GM18867 (cell line): ENCODE measurements around the gene KCNK5.

Experiments used
- ATAC-seq: cut with Tn5 transposase; IDR thresholded peaks from one replicate; pipeline ENCODE4 v1.9.1; 2021; ENCODE audit warnings: mild to moderate bottlenecking, moderate library complexity; ENCODE audit not compliant: unreplicated experiment

The KCNK5 gene

GRCh38 chr6:39217177-39217864 is 12.0 kb downstream of the KCNK5 start:
- no peak for ATAC-seq

DNA sequence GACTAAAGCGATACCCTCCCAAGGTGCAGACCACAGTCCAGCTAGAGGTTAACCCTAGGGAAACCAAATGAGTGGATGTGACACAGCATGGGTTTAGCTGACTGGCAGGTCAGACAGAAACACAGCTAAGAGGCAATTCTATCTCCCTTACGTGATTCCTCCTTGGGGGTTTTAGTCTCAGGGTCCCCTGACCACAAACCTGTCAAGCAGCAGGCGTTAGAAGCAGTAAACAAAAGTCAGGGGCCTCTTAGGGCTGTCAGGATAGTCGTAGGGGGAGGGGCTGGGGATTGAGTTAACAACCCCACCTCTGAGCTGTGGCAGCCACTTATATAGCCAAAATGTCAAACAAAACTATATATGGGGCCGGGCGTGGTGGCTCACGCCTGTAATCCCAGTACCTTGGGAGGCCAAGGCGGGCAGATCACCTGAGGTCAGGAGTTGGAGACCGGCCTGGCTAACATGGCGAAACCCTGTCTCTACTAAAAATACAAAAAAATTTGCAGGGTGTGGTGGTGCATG is 13.6 kb downstream of the KCNK5 start:
- no peak for ATAC-seq

DNA sequence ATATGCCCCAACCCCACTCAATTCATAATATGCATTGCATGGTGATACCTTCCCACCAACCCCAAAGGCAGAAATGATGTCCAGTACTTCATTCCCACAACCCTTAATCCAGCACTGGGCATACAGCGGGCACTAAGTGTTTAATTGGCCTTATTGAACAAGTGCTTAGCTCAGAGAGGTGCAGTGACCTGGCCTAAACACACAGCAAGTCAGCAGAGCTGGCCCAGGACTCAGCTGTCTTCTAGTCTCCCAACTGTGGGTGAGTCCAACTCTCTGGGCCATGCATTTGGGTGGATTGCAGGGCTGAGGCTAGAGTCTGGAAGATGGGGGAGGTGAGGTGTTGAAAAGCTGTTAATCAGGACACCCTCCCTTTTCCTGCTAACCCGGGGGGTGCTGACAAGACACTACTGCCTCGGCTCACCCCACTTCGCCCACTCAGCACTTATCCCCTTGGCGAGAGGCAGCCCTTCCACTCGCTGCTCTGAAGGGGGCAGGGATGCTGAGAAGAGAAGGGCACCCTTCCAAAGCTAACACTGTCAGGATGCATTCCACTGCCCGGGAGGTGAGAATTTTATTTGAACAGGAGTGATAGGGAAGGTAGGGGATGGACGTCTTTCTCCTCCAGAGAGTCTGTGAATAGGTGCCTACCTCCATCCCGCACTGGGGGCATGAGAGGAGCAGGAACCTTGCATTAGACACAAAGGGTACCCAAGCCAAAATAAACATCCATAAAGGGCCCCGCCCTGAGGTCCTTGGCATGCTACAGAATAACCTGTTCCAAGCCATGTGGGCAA is 14.2 kb downstream of the KCNK5 start:
- ATAC-seq, result no peak

DNA sequence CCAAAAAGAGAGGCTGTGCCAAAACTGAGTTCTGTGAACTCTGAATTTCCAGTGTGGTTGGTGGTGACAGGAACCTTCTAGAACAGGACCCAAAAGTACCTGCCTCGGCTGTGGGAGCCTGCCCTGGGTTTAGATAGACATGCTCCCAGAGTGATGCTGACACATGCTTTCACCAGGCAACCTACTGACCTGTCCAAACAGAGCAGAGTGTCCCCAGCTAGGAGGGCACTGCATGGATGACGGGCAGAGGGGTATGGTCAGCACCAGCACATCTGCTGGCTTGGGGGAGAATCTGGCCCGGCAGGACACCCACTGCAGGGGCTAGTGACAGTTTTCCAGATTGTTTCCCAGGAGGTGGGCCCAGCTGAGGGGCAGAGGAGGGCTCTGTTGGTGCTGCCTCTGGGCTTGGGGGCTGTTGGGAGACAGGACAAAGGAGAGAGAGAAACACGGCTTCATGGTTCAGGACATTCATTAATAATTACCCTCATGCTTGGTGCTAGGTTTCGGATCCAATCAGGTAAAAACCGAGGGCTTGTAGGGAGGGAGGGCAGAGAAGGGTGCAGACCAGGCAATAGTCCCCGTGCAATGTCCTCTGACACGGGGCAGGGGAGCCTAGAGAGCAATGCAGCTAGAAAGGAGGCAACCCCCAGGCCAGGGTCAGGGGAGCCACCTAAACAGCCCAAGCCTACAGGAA is 15.0 kb downstream of the KCNK5 start:
- ATAC-seq, result no peak

GRCh38 chr6:39213195-39213920 is 15.9 kb downstream of the KCNK5 start:
- ATAC-seq, result no peak

DNA sequence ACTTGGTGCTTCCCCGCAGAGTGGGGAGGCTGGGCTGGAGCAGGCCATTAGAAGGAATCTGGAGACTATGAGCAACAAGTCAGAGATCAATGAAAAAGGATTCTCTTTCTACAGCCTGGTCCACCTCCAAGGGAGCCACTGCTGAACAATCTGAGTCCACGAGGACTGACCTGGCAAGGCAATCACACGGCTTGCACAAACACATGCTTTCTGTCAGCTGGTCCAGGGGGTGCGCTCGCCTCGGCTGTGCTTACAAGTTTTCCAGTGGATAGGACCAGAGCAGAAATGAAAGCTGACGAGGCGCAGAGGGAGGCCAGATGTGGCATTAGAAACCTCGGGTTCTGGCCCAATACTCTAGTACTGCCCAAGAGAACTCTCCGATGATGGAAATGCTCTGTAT is 18.1 kb downstream of the KCNK5 start:
- ATAC-seq, result no peak

GRCh38 chr6:39210450-39210849 is 18.8 kb downstream of the KCNK5 start:
- ATAC-seq, result no peak

DNA sequence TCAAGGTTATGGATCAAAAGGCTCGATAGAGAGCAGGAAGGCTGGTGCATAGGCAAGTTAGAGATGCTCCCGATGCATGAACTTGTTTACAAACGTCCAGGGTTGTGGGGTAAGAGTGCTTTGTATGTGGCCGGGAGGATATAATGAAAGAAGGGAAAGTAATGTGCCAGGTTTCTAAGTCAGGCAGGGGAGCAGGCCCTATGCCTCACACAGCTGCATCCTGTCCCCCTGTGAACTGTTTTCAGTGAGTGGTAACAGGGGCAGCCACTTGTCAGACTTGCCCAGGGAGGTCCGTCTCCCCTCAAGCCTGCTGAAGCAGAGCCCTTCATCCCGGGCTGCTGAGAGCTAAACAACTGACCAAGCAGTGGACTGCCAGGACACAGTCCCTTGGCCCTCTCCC is 19.4 kb downstream of the KCNK5 start:
- no peak for ATAC-seq

GRCh38 chr6:39209360-39209811 is 19.9 kb downstream of the KCNK5 start:
- no peak for ATAC-seq

DNA sequence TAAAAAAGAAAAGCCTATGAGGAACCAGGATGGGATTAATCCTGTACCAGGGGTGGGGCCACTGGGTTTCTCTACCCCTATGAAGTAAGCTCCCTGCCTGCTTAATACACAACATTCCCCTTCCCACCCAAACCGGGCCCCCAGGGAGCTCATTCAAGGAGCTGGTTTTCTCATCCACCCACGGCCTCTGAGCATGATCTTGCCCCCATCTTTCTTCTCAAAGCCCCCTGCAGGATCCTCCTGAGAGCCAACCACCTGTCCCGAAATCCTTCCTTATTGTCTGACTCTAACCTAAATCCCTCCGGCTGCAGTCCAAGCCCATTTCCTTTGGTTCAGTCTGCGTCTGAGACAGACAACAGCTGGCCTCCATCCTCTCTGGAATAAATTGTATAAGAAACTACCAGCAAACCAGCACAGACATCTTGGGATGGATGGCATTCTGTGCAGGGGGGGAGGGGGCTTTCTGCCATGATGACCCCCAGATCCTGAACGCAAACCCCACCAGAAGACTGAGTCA is 21.0 kb downstream of the KCNK5 start:
- no peak for ATAC-seq

GRCh38 chr6:39207416-39208222 is 21.7 kb downstream of the KCNK5 start:
- no peak for ATAC-seq

- ATAC-seq, result no peak
These were observed 23.0 kb downstream of the KCNK5 start for GRCh38 chr6:39206250-39206721.

- ATAC-seq, result no peak
These were observed 24.5 kb downstream of the KCNK5 start for GRCh38 chr6:39204646-39205244.

DNA sequence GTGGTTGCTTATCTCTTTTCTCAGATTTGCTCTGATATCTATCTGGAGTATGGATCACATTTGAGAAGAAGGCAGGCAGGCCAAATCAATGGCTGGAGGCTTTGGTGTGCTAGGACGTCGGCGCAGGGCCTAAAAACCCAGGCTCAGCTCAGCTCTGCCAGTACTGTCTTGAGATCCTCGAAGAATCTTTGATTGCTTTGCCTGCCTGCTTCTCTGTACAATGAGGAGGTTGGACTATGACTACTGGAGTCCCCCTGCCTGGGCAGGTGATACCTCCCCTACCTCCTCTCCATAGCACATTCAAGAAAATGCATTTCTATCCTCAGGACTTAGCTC is 25.1 kb downstream of the KCNK5 start:
- ATAC-seq, result no peak

DNA sequence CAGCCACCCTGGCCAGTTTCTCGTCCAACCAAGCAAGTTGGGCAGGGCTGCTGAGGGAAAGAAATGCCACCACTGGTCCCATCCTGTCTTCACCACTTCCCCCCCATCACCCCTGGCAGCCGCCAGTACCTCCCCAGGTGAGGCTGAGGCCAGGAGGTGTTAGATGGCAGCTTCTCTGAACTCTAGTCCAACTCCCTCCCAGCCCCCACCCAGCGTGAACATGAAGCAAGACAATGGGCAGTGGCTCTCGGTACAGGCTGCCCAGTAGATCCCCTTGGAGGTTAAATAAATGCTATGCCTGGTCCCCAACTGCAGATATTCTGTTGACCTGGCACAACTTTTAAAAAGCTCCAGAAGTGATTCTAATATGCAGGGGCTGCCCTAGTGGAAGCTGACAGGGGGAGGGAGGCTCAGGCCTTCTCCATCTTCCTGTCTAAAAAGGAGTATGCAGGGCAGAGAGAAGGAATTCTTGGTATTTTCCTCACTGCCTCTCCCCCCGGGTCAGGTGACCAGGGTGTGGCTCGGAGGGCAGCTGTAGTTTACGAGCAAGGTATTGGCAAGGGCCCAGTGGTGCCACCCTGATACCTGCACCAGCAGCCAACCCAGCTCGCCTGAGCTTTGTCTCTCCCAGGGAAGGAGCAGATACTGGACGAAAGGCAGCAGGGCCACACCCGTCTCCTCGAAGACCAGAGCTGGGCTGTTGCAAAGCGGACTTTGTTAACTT is 25.7 kb downstream of the KCNK5 start:
- no peak for ATAC-seq

DNA sequence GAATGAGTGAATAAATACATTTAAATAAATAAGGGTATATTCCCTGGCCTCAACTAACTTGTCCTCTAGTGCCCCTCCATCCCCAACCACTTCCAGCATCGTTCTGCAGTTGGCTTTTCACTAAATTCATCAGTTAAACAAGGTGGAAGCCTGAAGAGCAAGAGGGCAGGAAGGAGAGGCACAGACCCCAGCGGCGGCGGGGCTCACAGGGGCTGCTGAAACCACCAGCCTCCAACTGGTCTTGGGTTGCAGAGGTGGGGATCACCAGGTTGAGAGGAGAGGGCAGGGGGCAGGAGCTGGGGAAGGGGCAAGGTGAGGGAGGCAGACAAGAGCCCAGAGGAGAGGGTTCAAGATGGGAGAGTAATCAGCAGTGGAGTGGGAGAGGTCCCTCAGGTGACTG is 27.1 kb downstream of the KCNK5 start:
- no peak for ATAC-seq

DNA sequence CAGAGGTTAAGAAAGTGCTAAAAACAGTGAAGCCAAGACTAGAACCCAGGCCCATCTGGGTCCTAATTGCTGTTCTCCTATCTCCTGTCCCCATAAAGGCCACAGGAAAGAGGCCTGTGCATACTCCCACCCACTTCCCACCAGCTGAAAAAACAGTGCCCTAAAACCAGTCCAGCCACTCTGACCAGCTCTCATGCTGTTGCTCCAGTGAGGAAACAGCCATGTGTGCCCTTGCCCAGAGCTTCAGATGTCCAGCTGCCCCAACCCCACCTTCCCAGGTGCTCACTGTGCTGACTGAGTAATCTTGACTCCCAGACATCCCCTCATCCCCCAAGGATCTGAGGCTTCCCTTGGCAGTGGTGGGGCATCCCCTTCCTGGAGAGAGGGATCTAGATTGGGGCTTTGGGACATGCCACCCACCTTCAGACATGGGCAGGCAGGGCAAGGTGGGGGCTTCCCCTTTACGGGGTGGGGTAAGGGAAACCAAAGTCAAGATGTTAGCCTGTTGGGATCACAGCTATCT is 28.7 kb downstream of the KCNK5 start:
- ATAC-seq, result no peak

DNA sequence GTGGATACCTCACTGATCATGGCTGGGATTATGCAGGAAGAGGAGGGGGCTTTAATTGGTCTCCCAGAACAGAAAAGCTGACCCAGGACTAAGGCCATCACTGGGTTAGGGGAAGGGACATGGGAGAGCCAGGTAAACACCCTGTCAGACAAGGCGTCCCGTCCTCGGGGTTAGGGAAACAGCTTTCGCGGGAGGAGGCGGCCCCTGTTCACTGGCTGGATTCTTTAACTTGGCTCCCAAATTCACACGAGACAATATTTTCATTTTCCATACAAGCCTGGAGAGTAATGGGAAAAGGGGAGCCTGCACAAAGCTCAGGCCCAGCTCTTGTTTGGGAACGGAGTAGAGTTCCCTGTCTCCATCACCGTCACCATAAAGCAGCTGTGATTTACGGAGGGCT is 29.3 kb downstream of the KCNK5 start:
- ATAC-seq, result no peak
